GM10266 (cell line): ENCODE measurements around the gene PLCH1.

Source experiments
- DNase-seq: peaks from one replicate; pipeline ENCODE4 v3.0.0; 2012; ENCODE audit errors: extremely low spot score
- TF ChIP-seq, protein P1 (sequence below): IDR thresholded peaks from 2 replicates; pipeline ENCODE4 v1.5.1; 2012; ENCODE audit warnings: mild to moderate bottlenecking, low read depth; ENCODE audit not compliant: control insufficient read depth, insufficient read depth; ENCODE audit errors: missing control alignments

Gene PLCH1

DNA sequence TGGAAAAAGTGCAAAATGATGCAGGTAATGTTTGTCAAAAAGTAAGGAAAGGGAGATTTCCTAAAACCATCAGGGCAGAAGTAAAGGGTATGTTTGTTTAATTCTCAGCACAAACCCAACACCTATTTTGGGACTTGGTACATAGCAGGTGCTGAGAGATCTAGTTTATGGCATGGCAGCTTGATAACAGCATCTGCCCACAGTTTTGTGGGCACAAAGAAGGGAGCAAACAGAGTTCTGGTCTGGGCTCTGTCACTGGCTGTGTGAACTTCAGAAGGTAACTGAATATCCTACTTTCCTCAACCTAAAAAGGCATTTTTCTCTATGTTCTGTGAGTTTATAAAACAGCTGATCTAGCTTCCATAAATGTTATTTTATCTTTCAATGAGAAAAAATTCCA is 141.6 kb downstream of the PLCH1 start:
- DNase-seq = no peak
- TF ChIP-seq, protein P1, sequence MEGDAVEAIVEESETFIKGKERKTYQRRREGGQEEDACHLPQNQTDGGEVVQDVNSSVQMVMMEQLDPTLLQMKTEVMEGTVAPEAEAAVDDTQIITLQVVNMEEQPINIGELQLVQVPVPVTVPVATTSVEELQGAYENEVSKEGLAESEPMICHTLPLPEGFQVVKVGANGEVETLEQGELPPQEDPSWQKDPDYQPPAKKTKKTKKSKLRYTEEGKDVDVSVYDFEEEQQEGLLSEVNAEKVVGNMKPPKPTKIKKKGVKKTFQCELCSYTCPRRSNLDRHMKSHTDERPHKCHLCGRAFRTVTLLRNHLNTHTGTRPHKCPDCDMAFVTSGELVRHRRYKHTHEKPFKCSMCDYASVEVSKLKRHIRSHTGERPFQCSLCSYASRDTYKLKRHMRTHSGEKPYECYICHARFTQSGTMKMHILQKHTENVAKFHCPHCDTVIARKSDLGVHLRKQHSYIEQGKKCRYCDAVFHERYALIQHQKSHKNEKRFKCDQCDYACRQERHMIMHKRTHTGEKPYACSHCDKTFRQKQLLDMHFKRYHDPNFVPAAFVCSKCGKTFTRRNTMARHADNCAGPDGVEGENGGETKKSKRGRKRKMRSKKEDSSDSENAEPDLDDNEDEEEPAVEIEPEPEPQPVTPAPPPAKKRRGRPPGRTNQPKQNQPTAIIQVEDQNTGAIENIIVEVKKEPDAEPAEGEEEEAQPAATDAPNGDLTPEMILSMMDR = no peak

DNA sequence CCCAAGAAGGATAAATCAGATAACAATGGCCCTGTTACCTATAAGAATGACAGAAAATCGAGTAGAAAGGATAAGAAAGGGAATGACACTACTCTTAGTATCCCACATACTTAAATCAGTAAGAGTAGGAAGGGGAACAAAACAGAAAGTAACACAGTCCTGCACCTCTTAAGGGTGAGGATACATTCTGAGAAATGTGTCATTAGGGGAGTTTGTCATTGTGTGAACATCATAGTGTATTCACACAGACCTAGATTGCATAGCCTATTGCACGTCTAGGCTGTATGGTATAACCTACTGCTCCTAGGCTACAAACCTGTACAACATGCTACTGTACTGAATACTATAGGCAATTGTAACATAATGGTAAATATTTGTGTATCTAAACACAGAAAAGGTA is 142.6 kb downstream of the PLCH1 start:
- TF ChIP-seq, protein P1 = no peak
- DNase-seq = no peak

DNA sequence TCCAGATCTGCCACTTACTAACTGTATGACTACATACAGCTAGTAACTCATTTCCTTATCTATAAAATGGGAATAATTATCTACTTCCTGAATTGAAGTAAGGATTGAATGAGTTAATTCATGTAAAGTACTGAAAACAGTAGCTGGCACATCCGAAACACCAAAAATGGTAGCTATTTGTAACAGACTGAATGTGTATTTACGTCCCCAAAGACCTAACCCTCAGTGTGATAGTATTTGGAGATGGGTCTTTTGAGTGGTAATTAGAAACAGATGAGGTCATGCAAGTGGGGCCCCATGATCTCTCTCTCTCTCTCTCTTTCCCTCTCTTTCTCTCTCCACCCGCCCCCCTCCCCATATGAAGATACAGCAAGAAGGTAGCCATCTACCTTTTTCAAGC is 146.2 kb downstream of the PLCH1 start:
- no peak for DNase-seq
- TF ChIP-seq, protein P1 = no peak

DNA sequence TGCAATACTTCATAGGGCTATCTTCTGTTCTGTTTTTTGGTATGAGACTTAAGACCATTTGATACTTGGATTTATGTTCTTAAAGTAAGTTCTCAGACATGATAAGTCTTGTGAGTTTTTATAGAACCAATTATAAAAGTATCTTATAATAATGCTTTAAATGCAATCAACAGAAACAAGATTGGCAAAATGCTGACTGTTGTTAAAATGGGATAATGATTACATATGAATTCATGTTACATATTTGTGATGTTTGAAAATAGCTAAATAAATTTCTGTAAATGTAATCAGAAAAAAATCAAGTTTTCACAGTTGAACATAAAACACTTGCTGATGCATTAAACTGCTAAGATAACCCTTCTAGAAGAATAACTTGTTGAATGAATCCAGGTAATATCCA is 148.3 kb downstream of the PLCH1 start:
- no peak for DNase-seq
- TF ChIP-seq, protein P1 = no peak

DNA sequence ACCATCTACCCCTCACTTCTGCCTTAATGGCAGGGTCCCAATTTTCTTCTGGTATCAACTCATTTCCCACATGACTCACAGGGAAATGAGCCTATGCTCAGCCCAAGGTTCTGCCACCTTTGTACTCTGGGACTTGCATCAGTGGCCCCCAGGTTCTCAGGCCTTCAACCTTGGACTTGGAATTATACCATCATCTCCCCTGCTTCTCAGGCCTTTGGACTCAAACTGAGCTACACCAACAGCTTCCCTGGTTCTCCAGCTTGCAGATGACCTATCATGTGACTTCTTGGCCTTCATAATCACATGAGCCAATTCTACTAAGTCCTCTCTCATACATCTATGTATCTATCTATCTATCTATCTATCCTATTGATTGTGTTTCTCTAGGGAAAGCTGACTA is 149.5 kb downstream of the PLCH1 start:
- no peak for DNase-seq
- TF ChIP-seq, protein P1 = no peak

DNA sequence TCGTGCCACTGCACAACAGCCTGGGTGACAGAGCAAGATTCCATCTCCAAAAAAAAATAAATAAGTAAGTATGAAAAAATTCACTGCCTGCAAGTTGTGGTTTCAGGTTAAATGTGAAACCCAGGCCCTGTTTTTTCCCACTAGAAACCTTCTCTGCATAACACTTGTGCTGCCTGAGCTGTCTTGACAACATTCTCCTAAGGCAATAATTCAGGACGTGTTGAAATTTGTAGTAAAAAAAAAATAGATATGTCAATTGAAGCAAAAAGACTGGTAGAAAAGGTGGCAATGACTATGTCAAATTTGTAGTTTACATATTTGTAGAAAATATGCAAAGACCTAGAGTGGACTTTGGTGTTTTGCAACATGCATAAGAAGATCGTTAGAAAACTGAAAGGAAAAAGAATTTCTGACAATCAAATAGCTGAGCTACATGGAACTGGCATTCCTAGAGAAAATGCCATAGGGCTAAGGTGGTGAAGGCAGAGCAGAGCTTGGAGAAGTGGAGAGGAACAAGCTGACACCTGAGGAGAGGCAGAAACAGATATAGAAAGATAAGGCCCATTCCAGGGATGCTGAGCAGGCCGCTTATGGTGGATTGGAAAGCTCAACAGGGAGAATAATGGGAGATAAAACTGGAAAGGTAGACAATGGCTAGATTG is 150.2 kb downstream of the PLCH1 start:
- TF ChIP-seq, protein P1 = no peak

DNA sequence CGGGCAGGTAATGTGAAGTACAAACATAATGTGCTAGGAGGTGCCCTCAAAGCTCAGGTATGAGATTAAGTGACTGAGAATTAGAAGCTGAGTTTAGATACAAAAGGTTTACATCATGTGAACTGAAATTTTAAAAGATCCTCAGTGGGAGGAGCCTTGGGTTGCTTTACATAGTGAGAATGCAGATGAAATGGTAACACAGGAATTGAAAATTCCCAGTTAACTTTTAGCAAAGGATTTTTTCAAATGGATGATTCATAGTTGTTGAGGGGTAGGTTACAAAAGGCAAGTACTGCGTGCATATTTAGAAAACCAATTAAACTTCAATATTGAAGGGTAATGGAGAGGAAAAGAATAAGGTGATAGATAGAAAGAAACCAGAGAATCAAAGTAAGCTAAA is 157.3 kb downstream of the PLCH1 start:
- no peak for DNase-seq
- TF ChIP-seq, protein P1 = no peak

More for the DNA sequence above, 150.2 kb downstream of the PLCH1 start:
- no peak for DNase-seq
